ENCODE results near the gene NEURL1. TPM values are rescaled to one million over a fixed set of nuclear protein-coding genes. Genes with fewer than 3 reads are reported as not detected.
"Not testable (repeated sequence)": the region's sequence is repeated elsewhere in the genome, so short reads cannot be mapped to it uniquely, and the experiment has no call there.

The NEURL1 gene
- total and polyA plus RNA-seq, 4 experiments from 2014 or later: 0.76 to 0.96 (median 0.83) TPM

GRCh38 chr10:103478671-103479070, 14.8 kb upstream of the NEURL1 start:
- H3K36me3 ChIP-seq (ENCODE audit: insufficient read depth, low read length): no peaks in the 10 kb centered on the region
- no peak overlapping the region for H3K27ac ChIP-seq (ENCODE audit: low read depth, low read length)
- no peaks in the 10 kb centered on the region for H3K36me3 Mint-ChIP-seq
- H3K9me3 Mint-ChIP-seq: no peaks in the 10 kb centered on the region
- H3K9me3 ChIP-seq (ENCODE audit: control insufficient read depth in 1 of 2, low read length in 2 of 2): no peaks in the 10 kb centered on the region
- no peak for DNase-seq
- H3K4me3 Mint-ChIP-seq: no peak overlapping the region
- POLR2A ChIA-PET (ENCODE audit: partially characterized antibody): no interaction called here
- H3K27ac Mint-ChIP-seq: peak overlapping the region in 2 of 7 donors; percentile 19 to 66
- peaks cover 4% of the 10 kb centered on the region for H3K4me1 ChIP-seq (ENCODE audit: insufficient read depth, low read length)
- no peak overlapping the region for H3K4me3 ChIP-seq (ENCODE audit: low read length in 2 of 2)
- H3K4me1 Mint-ChIP-seq: peaks cover 11 to 29% (median 16%) of the 10 kb centered on the region in 4 donors
- CTCF ChIA-PET (ENCODE audit: partially characterized antibody): interaction anchor here (1.2 to 8.4 kb wide), 2 partner anchors 19 to 61 kb away, joined by 3 to 141 read pairs; no protein-coding TSS in a partner anchor
- intact Hi-C loops (cut with micrococcal nuclease): no loop called here
- H3K27me3 ChIP-seq (ENCODE audit: insufficient read depth, low read length): no peaks in the 10 kb centered on the region
- H3K27me3 Mint-ChIP-seq: no peaks in the 10 kb centered on the region

- no peak within 1 kb of the TSS for H3K4me3 Mint-ChIP-seq
- peaks cover 4% of the 10 kb centered on the region for H3K4me1 ChIP-seq (ENCODE audit: insufficient read depth, low read length)
- H3K27ac Mint-ChIP-seq: peak within 1 kb of the TSS in 3 of 7 donors; percentile 19 to 79 (median 23)
- ChIA-PET POLR2A (ENCODE audit: partially characterized antibody) (no interaction called here), CTCF (ENCODE audit: partially characterized antibody) (interaction anchor here (1.2 to 8.4 kb wide), 2 partner anchors 20 to 61 kb away, joined by 3 to 141 read pairs; no protein-coding TSS in a partner anchor)
- intact Hi-C loops (cut with micrococcal nuclease): no loop called here
- no peak for DNase-seq
- H3K36me3 ChIP-seq (ENCODE audit: insufficient read depth, low read length): no peaks in the 10 kb centered on the region
- H3K27ac ChIP-seq (ENCODE audit: low read depth, low read length): no peak within 1 kb of the TSS
- H3K9me3 ChIP-seq (ENCODE audit: control insufficient read depth in 1 of 2, low read length in 2 of 2): no peaks in the 10 kb centered on the region
- H3K4me1 Mint-ChIP-seq: peaks cover 8 to 24% (median 13%) of the 10 kb centered on the region in 4 donors
- no peaks in the 10 kb centered on the region for H3K27me3 ChIP-seq (ENCODE audit: insufficient read depth, low read length)
- H3K36me3 Mint-ChIP-seq: no peaks in the 10 kb centered on the region
- H3K27me3 Mint-ChIP-seq: no peaks in the 10 kb centered on the region
- H3K4me3 ChIP-seq (ENCODE audit: low read length in 2 of 2): no peak within 1 kb of the TSS
- no peaks in the 10 kb centered on the region for H3K9me3 Mint-ChIP-seq
These were observed 14.4 kb upstream of the NEURL1 start, which contains the start of gene CALHM3 for GRCh38 chr10:103479135-103479534. Gene CALHM3, minus strand, starts transcription at chr10:103479240. Its CDS starts 208 bp downstream, at chr10:103479032.

DNA sequence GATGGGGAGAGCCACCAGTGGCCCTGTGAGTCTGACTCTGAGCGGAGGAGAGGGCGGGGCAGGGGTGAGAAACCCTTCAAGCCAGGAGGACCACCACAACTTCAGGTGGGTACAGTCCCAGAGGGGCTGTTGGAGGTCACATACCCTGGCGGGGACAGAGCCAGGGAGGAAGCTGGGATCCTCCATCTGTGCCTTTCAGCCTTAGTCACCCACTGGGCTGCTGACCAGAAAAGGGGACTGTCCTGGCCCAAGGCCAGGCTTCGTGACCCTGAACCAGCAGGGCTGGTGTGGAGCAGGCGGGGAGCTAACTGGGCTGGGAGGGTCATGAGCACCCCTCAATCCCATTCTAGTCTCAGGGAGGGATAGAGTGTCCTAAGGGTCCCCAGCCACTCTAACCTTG, 13.0 kb upstream of the NEURL1 start:
- Mint-ChIP-seq H3K9me3 (no peaks in the 10 kb centered on the region), H3K4me3 (no peak overlapping the region), H3K27ac (no peak overlapping the region), H3K36me3 (no peaks in the 10 kb centered on the region), H3K4me1 (peaks cover 8 to 24% (median 11%) of the 10 kb centered on the region in 4 donors), H3K27me3 (no peaks in the 10 kb centered on the region)
- H3K36me3 ChIP-seq (ENCODE audit: insufficient read depth, low read length): no peaks in the 10 kb centered on the region
- no peak overlapping the region for H3K27ac ChIP-seq (ENCODE audit: low read depth, low read length)
- H3K4me3 ChIP-seq (ENCODE audit: low read length in 2 of 2): no peak overlapping the region
- H3K27me3 ChIP-seq (ENCODE audit: insufficient read depth, low read length): no peaks in the 10 kb centered on the region
- POLR2A ChIA-PET (ENCODE audit: partially characterized antibody): interaction anchor here (0.7 to 1.6 kb wide), 4 partner anchors 9 to 30 kb away, joined by 3 to 6 read pairs (median 4); partner anchors contain the start of gene CALHM2
- H3K4me1 ChIP-seq (ENCODE audit: insufficient read depth, low read length): peaks cover 4% of the 10 kb centered on the region
- CTCF ChIA-PET (ENCODE audit: partially characterized antibody): interaction anchor here (0.7 to 8.4 kb wide), 8 partner anchors 9 to 205 kb away, joined by 3 to 141 read pairs (median 5); partner anchors contain the start of gene CALHM2
- intact Hi-C loops (cut with micrococcal nuclease): loop anchor here (10.0 kb wide), 1 partner anchor 126 kb away; the partner anchor contains the start of gene PCGF6
- no peaks in the 10 kb centered on the region for H3K9me3 ChIP-seq (ENCODE audit: control insufficient read depth in 1 of 2, low read length in 2 of 2)
- no peak for DNase-seq

DNA sequence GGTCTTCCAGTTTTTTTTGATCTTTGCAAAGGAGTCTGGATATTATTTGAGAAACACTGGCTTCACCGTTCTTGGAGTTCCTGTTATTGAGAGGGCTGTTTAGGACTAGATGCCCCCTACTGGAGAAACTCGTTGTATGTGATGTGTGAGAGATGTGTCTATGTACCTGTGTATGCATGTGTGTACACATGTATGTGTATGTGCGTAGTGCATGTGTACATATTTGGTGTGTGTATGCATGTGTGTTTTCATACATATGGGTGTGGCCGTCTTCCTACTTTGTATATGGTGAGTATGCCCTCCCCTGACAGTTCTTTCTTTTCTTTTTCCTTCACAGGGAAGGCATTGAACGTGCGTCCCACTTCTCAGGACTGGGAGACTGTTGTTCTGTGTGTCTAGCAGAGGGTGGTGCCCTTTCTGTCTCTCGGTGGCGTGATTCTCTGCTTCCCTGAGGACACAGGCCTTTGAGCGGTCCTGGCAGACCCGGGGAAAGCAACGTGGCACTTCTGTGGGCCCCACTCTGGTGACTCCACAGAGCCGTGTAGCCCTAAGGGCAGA, 11.5 kb upstream of the NEURL1 start:
- H3K4me1 Mint-ChIP-seq: peaks cover 7 to 18% (median 9%) of the 10 kb centered on the region in 4 donors
- peaks cover 0 to 3% of the 10 kb centered on the region in 2 donors for H3K27me3 Mint-ChIP-seq
- no peaks in the 10 kb centered on the region for H3K9me3 ChIP-seq (ENCODE audit: control insufficient read depth in 1 of 2, low read length in 2 of 2)
- H3K36me3 ChIP-seq (ENCODE audit: insufficient read depth, low read length): no peaks in the 10 kb centered on the region
- H3K4me3 ChIP-seq (ENCODE audit: low read length in 2 of 2): no peak overlapping the region
- POLR2A ChIA-PET (ENCODE audit: partially characterized antibody): interaction anchor here (1.1 to 1.6 kb wide), 2 partner anchors 29 to 30 kb away, joined by 4 to 6 read pairs; partner anchors contain the start of gene CALHM2
- peak overlapping the region in 3 of 7 donors; percentile 3 to 79 (median 38) for H3K27ac Mint-ChIP-seq
- no peaks in the 10 kb centered on the region for H3K9me3 Mint-ChIP-seq
- intact Hi-C loops (cut with micrococcal nuclease): loop anchor here (1.0 to 10.0 kb wide), 3 partner anchors 30 to 127 kb away; partner anchors contain the start of genes CALHM2 and PCGF6
- DNase-seq: peak; percentile 64 to 71 (median 66)
- H3K4me3 Mint-ChIP-seq: no peak overlapping the region
- no peaks in the 10 kb centered on the region for H3K36me3 Mint-ChIP-seq
- H3K4me1 ChIP-seq (ENCODE audit: insufficient read depth, low read length): no peaks in the 10 kb centered on the region
- no peaks in the 10 kb centered on the region for H3K27me3 ChIP-seq (ENCODE audit: insufficient read depth, low read length)
- CTCF ChIA-PET (ENCODE audit: partially characterized antibody): interaction anchor here (1.0 to 9.3 kb wide), 11 partner anchors 10 to 65 kb away, joined by 4 to 268 read pairs (median 9); partner anchors contain the start of genes CALHM2 and NEURL1
- H3K27ac ChIP-seq (ENCODE audit: low read depth, low read length): no peak overlapping the region

DNA sequence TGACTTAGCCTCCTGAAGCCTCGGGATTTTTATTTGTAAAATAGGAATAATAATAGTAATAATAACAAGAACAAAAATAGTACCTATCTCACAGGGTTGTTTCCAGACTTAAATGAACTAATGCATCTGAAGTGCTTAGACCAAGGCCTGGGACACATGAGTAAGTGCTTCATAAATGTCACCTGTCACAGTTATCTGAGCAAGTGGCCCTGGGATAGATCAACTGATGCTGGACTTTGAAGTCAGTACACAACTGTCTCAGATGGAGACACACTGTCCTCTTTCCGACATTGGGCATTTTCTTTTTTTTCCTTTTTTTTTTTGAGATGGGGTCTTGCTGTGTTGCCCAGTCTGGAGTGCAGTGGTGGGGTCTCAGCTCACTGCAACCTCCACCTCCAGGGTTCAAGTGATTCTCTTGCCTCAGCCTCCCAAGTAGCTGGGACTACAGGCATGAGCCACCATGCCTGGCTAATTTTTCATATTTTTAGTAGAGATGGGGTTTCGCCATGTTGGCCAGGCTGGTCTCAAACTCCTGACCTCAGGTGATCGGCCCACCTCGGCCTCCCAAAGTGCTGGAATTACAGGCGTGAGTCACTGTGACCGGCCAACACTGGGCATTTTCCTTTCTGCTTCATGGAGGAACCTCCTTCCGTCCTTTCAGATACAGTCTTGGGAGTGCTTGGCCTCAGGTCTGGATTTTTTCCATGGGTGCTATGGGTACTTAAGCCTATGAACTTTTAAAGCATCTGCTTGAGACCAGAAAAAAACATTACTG, 6.7 kb upstream of the NEURL1 start:
- not testable (repeated sequence) for H3K27me3 Mint-ChIP-seq; H3K27ac ChIP-seq (ENCODE audit: low read depth, low read length); H3K36me3 ChIP-seq (ENCODE audit: insufficient read depth, low read length); H3K36me3 Mint-ChIP-seq; H3K27ac Mint-ChIP-seq; H3K4me1 ChIP-seq (ENCODE audit: insufficient read depth, low read length); H3K4me3 ChIP-seq (ENCODE audit: low read length in 2 of 2); H3K4me3 Mint-ChIP-seq; H3K9me3 Mint-ChIP-seq; H3K9me3 ChIP-seq (ENCODE audit: control insufficient read depth in 1 of 2, low read length in 2 of 2); H3K27me3 ChIP-seq (ENCODE audit: insufficient read depth, low read length); DNase-seq
- intact Hi-C loops (cut with micrococcal nuclease): loop anchor here (5.0 to 10.0 kb wide), 2 partner anchors 132 to 245 kb away; partner anchors contain the start of gene PCGF6
- POLR2A ChIA-PET (ENCODE audit: partially characterized antibody): interaction anchor here (2.5 kb wide), 1 partner anchor 70 kb away, joined by 13 read pairs; no protein-coding TSS in a partner anchor
- H3K4me1 Mint-ChIP-seq: peaks cover 8 to 29% (median 14%) of the 10 kb centered on the region in 4 donors
- CTCF ChIA-PET (ENCODE audit: partially characterized antibody): interaction anchor here (0.9 to 9.3 kb wide), 9 partner anchors 9 to 650 kb away, joined by 3 to 268 read pairs (median 4); partner anchors contain the start of genes CALHM2 and CYP17A1

- H3K27me3 ChIP-seq (ENCODE audit: insufficient read depth, low read length): no peaks in the 10 kb centered on the region
- CTCF ChIA-PET (ENCODE audit: partially characterized antibody): interaction anchor here (1.2 to 9.3 kb wide), 2 partner anchors 34 to 70 kb away, joined by 3 to 268 read pairs; no protein-coding TSS in a partner anchor
- no peak overlapping the region for H3K27ac ChIP-seq (ENCODE audit: low read depth, low read length)
- no peaks in the 10 kb centered on the region for H3K36me3 Mint-ChIP-seq
- no peaks in the 10 kb centered on the region for H3K36me3 ChIP-seq (ENCODE audit: insufficient read depth, low read length)
- no peak overlapping the region for H3K4me3 Mint-ChIP-seq
- intact Hi-C loops (cut with micrococcal nuclease): loop anchor here (5.0 to 10.0 kb wide), 2 partner anchors 133 to 245 kb away; partner anchors contain the start of gene PCGF6
- peaks cover 9% of the 10 kb centered on the region for H3K4me1 ChIP-seq (ENCODE audit: insufficient read depth, low read length)
- no peak overlapping the region for H3K4me3 ChIP-seq (ENCODE audit: low read length in 2 of 2)
- no peak for DNase-seq
- no peaks in the 10 kb centered on the region for H3K9me3 Mint-ChIP-seq
- peaks cover 5 to 28% (median 10%) of the 10 kb centered on the region in 4 donors for H3K4me1 Mint-ChIP-seq
- no peaks in the 10 kb centered on the region for H3K9me3 ChIP-seq (ENCODE audit: control insufficient read depth in 1 of 2, low read length in 2 of 2)
- peaks cover 0 to 5% of the 10 kb centered on the region in 2 donors for H3K27me3 Mint-ChIP-seq
- H3K27ac Mint-ChIP-seq: no peak overlapping the region
- POLR2A ChIA-PET (ENCODE audit: partially characterized antibody): interaction anchor here (2.5 kb wide), 1 partner anchor 70 kb away, joined by 13 read pairs; no protein-coding TSS in a partner anchor
These were observed 6.1 kb upstream of the NEURL1 start for GRCh38 chr10:103487410-103487708.

All from CD4-positive, alpha-beta memory T cell (primary cell).